GM20431 (cell line): Measurements from ENCODE around the gene CACNB2.
"Not testable (repeated sequence)": the region's sequence is repeated elsewhere in the genome, so short reads cannot be mapped to it uniquely, and the experiment has no call there.

ENCODE experiments used
- in situ Hi-C: fragments of 300-500 bp; cut with MseI, MboI; formaldehyde crosslinking; loops from one replicate; pipeline ENCODE4 v1.15.0; 2020; ENCODE audit warnings: low sequenced_read_pairs; ENCODE audit not compliant: unreplicated experiment

The CACNB2 gene

DNA sequence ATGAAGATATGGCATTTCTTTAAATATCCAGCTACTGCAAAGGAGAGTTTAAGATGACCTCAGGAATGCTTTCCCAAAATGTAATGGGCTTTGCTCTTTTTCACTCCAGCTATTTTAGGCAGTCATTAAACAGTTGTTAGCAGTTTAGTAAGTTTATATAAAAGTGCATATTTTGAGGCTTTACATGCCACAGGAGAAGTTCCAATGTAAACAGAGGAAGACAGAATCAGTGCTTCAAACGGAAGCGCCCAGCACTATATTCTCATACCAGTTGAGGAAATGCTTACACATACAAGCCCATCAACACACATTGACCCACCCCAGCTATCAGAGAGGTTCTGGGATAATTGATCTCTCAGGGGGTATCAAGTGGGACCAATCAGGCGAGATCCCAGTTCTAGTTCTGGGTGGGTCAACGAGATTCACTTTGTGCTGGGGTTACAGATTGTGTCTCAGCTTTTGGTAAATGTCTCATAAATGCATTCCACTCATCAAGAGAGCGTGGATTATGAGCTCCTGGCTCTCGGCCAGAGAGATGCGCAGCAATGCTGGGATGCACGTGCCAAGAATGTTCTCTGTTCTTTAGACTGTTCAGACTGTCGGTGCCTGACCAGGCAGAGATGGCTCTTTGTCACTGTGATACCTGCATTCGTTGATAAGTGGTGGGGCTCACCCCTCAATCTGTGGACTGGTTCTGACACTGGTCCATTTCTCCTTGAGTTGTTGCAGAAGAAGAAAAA lies 55.0 kb downstream of the CACNB2 start:
- in situ Hi-C loops = no loop called here

DNA sequence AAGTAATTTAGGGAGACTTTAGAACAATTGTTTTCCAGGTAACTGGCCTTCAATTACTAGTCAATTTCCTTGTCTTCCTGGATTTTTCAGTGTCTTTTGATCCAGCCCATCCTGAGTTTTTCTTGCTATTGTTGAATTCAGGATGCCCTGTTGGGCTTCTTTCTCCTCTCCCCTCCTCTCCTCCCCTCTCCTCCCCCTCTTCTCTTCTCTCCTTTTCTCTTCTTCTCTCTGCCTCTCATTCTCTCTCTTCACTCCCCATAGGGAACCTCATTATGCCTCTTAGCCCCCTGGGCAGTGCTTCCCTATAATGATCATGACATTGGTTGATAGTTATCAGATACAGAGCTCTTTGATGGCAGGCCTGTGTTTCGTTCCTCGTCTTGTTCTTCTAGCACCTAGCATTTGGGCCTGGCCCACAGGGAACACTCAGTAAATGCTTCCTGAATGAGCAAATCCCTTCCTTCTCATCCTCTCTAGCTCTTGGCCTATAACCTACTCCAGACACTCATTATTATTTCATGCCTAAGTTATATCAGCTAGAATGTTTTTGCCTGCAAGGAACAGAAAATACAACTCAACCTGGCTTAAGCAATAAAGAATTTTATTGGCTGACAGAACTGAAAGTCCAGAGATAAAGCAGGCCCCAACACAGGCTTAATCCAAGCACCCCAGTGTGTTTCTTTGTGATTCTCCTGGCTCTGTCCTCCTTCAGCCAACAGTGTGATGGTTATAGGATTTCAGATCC lies 56.8 kb downstream of the CACNB2 start:
- in situ Hi-C loops = no loop called here

DNA sequence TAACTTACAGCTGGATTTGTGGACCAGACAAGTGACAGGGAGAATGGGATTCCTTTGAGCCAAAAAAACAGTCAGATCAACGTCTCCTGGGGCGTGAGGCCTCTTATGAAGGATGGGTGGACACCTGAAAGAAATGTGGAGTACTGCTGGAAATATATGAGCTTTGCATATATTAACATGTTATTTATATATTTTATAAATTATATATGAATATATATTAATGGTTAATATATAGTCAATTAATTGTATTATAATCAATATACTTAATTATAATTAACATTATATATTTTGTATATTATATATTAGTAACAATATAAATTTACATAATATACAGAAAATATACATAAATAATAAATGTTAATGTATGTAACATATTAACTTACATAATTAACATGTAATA lies 57.5 kb downstream of the CACNB2 start:
- in situ Hi-C loops = no loop called here

DNA sequence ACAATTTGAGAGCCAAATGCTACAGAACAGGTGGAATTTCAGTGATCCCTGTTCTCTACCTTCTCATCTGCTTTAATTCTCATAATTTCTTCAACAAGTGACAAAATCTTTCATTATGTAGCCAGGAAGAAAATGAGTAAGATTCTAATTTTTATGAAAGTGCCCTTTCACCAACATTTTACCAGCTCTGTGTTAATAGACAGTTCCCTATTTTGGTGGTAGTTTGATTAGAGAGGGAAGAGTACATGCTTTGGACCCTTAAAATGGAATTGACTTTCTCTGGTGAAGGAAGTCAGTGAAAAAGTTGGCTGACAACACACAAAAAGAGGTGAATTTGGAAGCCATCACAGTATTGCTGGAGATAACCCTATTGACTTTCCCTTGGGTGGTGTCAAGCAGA lies 61.7 kb downstream of the CACNB2 start:
- in situ Hi-C loops = no loop called here

DNA sequence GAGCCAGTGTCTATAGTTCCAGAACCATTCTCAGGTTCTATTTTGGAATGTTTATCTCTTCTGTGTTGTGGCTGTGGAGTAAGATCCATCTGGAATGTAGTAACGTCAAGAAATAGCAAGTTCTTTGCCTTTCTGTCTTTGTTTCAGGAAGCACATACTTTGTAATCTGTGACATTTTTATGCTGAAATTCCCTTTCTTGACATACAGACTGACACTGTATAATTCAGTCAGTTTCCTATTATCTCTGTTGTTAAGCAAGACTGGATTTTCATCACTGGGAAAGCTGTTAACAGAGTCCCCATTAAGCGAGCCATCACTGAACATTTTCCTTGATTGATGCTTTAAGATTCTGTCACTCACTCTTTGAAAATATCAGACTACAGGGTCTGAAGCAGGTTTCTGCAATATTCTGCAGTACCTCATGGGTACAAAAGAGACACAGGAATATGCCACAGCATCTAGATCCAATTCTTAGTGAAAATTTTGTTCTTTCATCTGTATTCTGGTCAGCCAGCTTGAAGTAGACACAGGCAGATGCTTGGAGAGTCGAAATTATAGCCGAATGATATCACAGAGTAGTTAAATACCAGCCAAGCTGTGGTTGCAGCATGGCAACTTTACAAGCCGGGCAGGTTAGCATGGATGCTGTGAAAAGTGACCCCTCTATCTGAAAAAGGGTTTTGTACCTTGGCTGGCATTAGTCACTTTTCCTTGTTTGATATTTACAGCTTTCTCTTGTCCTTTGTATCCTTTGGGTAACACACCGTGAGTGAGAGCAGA lies 62.6 kb downstream of the CACNB2 start:
- in situ Hi-C loops = no loop called here

DNA sequence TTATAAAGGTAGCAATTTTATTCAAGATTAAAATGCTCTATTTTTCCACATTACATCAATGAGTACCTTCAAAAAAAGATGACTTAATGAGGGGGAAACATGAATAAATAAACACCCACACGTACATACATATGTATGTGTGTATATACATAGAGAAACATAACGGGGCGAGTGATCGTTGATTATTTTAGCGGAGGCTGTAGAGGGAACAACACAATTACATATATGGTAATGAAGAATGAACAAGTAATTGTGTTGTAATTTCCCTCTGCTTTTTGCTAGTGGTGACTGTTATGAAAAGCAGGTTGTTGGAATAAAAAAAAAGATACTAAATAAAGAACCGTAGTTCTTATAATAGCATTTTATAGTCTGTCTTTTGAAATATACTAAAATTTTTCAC lies 63.2 kb downstream of the CACNB2 start:
- in situ Hi-C loops = no loop called here

DNA sequence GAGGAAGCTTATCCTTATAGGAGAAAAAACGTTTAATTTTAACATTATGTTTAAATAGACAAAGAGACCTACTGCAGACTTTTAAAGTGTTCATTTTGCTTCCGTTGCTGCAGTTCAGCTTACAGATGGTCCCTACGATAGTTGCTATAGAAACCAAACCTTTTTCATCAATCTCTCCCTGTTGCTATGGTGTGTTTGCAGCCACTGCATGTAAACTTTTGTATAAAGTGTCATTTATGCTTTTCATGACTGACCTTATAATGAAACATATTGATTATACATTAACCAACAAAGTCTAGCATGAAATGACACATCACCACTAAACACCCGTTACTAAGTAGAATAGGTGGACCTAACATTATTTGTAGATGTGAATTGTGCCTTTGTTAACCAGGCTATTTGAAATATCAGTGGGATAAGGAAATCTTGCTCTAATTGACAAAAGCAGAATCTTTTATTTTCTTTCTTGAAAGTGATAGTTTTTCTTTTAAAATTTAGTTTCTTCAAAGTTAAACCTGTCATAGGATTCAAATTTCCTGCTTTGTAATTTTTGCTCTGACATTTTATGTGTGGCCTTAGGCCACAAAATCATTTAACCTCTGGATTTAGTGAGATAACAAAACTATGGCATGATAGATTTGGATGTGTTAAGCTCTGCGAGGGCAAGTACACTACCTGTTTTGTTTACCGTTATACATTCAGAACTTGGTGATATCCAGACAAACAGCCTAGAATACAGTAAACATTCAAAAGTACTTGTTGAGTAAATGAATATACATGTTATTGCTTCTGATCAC lies 64.0 kb downstream of the CACNB2 start:
- in situ Hi-C loops = no loop called here

DNA sequence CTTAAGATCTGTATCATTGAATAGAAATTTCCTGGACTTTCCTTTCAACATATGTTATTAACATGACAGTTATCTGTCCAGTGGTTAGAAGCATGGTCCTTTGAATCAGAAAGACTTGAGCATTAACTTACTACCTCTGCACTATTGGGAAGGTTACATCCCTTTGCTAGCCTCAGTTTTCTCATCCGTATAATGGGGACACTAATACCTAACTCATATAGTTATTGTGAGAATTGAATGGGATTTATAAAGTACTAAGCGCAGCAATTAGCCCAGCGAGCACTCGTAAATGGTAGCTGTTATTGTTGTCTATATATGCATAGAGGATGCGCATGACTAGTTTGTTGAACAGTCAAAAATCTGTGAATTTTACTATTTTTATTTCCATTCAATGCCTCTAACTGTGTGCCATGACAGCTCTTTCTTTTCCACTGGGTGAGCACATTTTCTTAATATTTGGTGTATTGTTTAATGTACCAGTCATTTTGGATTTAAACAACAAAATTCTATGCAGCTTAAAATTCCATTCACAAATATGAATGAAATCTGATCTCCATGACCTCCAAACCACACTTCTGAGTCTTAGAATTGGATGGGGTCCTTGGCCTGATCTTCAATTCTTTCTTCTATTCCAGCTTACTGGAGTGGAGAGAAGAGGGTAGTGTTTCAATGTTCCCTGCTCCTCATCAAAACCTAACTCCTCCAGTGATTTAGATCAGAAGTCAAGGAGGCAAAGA lies 65.0 kb downstream of the CACNB2 start:
- in situ Hi-C loops = no loop called here

DNA sequence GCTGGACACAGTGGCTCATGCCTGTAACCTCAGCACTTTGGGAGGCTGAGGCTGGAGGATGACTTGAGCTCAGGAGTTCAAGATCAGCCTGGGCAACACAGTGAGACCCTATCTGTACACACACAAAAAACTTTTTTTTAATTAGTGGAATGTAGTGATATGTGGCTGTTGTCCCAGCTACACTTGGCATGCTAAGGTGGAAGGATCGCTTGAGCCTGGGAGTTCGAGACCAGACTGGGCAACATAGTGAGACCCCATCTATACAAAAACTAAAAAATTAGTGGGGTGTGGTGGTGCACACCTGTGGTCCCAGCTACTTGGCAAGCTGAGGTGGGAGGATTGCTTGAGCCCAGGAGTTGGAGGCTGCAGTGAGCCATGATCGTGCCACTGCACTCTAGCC lies 68.0 kb downstream of the CACNB2 start:
- in situ Hi-C loops = not testable (repeated sequence)

DNA sequence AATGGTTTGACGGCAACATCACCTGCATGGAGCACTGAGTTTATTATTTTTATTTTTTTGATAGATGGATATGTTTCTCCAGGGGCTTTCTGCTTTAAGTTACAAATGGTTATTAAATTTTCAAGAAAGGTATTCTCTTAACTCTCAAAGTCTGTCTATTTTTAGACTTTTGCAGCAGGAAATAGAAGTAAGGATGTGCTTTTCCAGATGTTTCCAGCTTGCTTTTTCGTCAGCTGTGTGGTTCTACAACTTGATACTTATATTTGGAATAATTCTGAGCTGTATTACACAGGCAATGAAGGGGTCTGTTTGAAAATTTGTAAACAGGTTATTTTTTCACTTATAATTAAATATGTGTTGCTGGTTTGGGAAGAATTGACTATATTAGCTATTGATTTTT lies 69.0 kb downstream of the CACNB2 start:
- in situ Hi-C loops = no loop called here

DNA sequence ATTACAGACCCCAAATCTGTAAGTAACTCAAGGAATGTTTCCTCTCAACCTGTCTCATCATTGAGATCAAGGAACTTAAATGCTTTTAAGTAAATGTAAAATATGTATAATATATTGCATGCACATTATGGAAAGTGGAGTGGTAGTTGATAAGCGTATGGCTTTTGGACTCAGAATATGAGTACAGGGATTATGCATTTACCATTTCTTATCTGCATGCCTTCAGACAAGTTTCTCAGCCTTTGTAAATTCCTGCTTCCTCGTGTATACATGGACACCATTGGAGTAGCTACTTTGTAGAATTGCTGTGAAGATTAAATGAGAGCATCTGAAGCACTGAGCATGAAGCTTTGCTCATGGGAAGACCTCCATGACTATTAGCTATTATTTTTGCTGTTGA lies 70.5 kb downstream of the CACNB2 start:
- in situ Hi-C loops = no loop called here

DNA sequence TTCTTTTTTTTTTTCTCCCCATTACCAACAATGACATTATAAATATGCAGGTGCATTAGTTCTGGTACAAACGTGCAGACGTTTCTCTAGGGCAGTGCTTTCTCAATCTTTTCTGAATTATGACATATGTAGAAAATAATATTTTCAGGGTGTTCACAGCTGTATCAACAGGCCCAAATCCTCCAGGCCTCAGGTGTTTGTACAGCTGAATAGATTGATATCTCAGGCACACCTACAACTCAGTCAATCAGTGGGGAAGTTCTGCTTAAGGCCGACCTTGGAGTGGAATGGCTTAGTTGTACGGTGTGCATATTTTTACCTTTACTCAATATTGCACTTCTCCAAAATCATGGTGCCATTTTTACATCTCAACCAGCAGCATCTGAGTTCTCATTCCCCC lies 71.6 kb downstream of the CACNB2 start:
- in situ Hi-C loops = no loop called here

DNA sequence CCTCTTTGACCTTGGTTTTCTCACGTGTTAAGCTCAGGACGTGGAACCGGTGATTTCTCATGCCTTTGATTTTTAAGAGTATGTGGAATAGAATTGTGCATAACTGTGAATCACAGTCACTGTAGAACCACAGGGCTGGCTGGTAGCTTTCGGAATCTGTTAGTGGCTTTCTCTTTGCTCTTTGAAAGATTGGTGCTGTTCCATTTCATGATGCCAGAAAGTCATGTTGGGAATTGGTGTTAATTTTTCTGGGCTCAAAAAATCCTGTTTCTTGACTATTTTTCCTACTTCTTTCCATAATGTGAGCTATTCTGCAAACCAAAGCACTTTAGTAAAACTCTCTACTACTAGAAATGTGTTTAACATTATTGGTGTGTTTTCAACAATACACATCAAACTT lies 73.0 kb downstream of the CACNB2 start:
- in situ Hi-C loops = no loop called here

DNA sequence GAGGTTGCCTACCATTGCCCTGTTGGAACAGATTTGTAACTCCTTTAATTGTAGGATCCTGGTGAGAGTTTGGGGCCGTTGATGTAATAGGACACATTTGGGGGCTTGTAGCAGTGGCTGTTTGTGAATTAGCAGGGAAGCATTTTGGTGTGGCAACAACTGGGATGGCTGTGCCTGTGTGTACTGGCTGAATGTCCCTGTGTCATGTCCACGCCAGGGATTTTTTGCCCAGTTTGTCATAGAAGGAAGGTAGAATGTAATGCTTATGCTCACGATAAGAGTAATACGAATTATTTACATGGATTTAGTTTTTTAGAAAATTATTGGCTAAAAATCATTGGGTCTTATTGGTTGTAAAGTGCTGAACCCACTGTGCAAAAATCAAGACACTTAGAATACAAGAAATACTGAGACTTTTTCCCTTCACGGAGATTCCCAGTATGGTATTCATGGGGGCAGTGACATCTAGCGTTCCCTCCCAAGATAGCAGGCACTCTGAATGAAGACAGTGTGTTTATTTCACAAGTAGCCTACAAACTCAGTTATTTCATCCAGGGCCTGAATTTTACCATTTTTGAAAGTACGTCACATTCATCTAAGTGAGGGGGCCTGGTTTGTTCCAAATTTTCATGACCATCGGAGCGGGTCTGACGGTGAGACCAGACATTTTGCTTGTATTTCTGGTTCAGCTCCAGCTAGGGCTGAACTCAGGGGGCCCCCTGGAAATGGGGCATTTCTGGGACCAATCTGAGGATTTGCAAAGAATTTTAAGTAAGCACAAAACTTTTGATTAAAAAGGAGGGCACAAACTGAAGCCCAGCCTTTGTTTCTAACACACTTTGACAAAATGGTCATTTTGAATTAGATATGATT lies 74.7 kb downstream of the CACNB2 start:
- in situ Hi-C loops = no loop called here

DNA sequence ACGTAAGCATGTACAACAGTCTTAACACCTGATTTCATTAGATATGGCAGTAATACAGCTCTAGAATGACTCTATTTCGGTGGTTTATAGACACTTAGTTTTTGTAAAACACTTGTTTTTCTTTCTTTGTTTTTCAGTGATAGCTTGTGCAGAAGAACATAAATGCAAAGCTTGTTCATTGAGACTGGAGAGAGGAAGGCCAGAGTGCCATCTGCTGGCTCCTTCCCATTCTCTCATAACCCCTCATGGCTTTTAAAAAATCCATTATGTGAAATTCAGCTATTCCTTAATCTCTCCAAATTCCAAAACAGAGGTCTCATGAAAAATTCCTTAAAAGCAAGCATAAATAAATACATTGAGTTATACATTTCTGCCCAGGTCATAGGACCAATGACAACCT lies 76.3 kb downstream of the CACNB2 start:
- in situ Hi-C loops = no loop called here

DNA sequence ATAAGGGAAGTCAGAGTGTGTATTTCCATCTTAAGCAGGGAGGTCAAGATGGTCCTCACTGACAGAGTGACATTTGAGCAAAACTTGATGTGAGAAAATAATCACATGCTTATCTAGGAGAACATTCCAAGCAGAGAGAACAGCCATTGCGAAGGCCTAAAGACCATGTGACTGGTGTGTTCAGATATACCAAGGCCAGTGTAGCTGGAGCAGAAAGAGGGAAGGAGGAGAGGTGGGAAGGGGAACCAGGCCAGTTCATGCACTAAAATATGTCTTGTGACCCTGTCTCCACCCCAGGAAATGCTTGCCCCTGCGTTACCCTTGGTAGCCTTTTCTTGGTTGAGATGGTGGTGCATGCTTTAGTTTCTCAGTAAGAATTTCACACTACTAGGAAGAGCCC lies 77.4 kb downstream of the CACNB2 start:
- in situ Hi-C loops = no loop called here

DNA sequence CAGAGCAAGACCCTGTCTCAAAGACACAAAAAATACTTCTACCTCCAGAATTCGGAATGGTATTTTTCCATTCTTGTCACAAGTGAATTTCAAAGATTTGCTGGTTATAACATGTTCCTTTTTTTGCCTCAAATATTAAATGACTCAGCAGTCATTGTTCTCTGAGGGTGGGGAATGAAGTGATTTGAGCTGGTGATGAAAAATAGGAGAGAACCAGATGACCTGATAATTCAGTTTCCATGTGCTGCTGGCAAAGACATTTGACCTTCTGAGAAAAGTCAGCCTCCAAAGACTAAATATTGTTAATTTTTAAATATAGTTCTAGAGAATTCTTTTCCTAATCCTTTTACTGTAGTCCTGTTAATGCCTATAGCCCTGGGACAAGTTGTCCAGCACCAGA lies 78.9 kb downstream of the CACNB2 start:
- in situ Hi-C loops = no loop called here

DNA sequence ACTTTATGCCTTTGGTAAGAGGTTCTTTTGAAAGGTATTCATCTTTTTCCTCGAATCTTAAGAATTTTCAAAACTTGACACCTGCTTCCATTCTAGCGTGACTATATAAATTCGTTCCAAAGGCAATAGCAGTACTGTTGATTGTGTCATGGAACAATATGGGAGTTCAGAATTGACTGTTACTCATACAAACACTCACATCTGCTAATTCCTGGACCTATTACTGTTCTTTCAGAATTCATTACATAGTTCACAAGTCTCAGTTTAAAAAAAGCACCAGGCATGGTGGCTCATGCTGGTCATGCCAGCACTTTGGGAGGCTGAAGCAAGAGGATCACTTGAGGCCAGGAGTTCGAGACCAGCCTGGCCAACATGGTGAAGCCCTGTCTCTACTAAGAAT lies 80.9 kb downstream of the CACNB2 start:
- in situ Hi-C loops = no loop called here

DNA sequence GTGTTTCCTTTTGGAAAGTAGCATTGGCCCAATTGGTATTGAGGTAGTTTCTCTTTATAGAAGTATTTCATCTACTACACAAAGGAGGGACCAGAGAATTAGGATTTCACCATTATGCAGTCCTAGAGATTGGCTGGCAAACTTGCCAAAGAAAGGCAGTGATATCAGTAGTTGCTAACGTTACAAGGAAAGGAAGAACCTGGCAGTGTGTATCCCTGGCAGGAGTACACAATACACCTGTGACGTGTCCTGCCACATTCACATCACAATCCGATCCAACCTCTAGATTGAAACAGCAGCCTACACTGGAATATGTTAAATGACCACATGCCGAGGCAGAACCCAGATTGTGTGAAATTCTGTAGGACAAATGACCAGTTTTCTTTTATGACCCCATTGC lies 81.7 kb downstream of the CACNB2 start:
- in situ Hi-C loops = no loop called here
